GM18951 (cell line): ENCODE measurements around the gene SPINK4.

ENCODE experiments used
- POLR2A ChIP-seq: IDR thresholded peaks from 4 replicates; pipeline ENCODE4 v1.6.1; 2011; ENCODE audit warnings: mild to moderate bottlenecking; ENCODE audit not compliant: insufficient read length, insufficient read depth; ENCODE audit errors: extremely low read depth
- in situ Hi-C: fragments of 300-500 bp; cut with MboI; formaldehyde crosslinking; loops from one replicate; pipeline ENCODE4 v1.12.0; 2022; ENCODE audit warnings: low sequenced_read_pairs, mixed read lengths, inconsistent platforms; ENCODE audit not compliant: unreplicated experiment

The SPINK4 gene

DNA sequence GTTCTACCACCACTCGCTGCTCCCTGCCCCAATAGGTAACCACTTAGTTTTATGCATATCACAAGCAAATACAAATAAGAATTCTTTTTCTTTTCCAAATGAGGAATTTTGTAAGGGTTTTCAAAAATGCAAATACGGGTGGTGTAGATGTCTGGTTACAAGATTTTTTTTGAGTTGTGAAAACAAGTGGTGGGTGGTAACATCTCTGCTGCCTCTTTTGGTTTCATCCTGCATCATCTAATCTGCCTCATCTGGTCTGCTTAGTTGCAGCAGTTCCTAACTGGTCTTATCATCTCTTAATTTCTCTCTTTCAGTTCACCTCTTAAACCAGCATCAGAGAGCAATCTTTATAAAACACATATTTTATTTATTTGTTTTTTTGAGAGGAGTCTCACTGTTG is 55.6 kb downstream of the SPINK4 start:
- in situ Hi-C loops, result no loop called here
- no peak for TF ChIP-seq POLR2A

DNA sequence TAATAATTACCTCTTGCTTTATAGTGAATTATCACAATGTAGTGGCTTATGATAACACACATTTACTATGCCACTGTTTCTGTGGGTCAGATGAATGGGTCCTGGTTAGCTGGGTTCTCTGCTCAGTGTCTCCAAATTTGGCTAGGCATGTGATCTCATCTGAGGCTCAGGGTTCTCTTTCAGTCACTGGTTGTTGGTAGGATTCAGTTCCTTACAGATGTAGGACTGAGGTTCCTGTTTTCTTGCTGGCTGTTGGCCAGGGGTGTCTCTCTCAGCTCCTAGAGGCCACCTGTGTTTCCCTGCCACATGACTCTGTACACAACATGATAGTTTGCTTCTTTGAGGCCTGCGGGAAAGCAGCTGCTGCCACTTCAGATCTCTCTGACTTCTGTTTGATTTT is 57.5 kb downstream of the SPINK4 start:
- no peak for TF ChIP-seq POLR2A
- in situ Hi-C loops, result no loop called here
